ENCODE measurements around the gene VEGFD. TPM values are rescaled to one million over a fixed set of nuclear protein-coding genes. Genes with fewer than 3 reads are reported as not detected.
A peak's percentile ranks its signal among the peaks of the same experiment; 100 is the strongest.

VEGFD gene
- total RNA-seq, 1 experiment from 2014 or later: 0.36 TPM

DNA sequence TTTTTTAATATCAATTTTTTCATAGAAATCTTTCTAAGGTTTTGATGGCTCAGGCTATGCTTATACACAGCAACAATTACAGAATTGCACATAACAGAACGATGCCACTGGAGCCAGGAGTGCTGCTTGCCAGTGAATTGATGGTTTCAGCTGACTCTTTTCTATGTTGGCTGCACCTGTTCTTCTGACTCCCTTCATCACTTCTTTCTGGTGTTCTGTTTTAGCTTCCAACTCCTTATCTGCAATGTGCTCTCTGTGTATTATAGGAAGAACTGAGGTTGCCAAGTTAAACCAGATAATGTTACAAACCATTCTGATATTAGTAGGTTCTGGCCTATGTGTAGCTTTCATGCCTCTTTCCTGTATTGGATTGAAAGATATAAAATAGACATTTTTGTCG, 11.6 kb upstream of the VEGFD start:
- Mint-ChIP-seq H3K9me3 (ENCODE audit: unreplicated experiment) (no peaks in the 10 kb centered on the region), H3K27me3 (ENCODE audit: insufficient read depth, unreplicated experiment) (no peaks in the 10 kb centered on the region), H3K4me1 (ENCODE audit: low read depth, unreplicated experiment) (no peaks in the 10 kb centered on the region), H3K36me3 (ENCODE audit: insufficient read depth, unreplicated experiment) (no peaks in the 10 kb centered on the region), H3K4me3 (ENCODE audit: unreplicated experiment) (no peak overlapping the region), H3K27ac (ENCODE audit: unreplicated experiment) (no peak overlapping the region)
- H3K36me3 ChIP-seq (ENCODE audit: control insufficient read depth, insufficient read depth, low read length): no peaks in the 10 kb centered on the region
- intact Hi-C loops (cut with micrococcal nuclease; ENCODE audit: unreplicated experiment): no loop called here
- TF ChIP-seq, protein P1, sequence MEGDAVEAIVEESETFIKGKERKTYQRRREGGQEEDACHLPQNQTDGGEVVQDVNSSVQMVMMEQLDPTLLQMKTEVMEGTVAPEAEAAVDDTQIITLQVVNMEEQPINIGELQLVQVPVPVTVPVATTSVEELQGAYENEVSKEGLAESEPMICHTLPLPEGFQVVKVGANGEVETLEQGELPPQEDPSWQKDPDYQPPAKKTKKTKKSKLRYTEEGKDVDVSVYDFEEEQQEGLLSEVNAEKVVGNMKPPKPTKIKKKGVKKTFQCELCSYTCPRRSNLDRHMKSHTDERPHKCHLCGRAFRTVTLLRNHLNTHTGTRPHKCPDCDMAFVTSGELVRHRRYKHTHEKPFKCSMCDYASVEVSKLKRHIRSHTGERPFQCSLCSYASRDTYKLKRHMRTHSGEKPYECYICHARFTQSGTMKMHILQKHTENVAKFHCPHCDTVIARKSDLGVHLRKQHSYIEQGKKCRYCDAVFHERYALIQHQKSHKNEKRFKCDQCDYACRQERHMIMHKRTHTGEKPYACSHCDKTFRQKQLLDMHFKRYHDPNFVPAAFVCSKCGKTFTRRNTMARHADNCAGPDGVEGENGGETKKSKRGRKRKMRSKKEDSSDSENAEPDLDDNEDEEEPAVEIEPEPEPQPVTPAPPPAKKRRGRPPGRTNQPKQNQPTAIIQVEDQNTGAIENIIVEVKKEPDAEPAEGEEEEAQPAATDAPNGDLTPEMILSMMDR (IDR thresholded peaks at IDR 0.05; ENCODE audit: insufficient read depth in 1 of 2, low read depth in 1 of 2, low read length in 1 of 2, severe bottlenecking in 1 of 2, unreplicated experiment in 1 of 2): no peak
- POLR2A ChIA-PET: no interaction called here
- BruUV-seq (replicated peaks): no TSS peak
- no peaks in the 10 kb centered on the region for H3K9me3 ChIP-seq
- no peak for DNase-seq
- CTCF ChIA-PET: no interaction called here
- no peaks in the 10 kb centered on the region for H3K4me1 ChIP-seq
- H3K4me3 ChIP-seq (ENCODE audit: low read depth, low read length): no peak overlapping the region
- no peaks in the 10 kb centered on the region for H3K27me3 ChIP-seq (replicated peaks; ENCODE audit: control insufficient read depth, insufficient read depth, low read length)

DNA sequence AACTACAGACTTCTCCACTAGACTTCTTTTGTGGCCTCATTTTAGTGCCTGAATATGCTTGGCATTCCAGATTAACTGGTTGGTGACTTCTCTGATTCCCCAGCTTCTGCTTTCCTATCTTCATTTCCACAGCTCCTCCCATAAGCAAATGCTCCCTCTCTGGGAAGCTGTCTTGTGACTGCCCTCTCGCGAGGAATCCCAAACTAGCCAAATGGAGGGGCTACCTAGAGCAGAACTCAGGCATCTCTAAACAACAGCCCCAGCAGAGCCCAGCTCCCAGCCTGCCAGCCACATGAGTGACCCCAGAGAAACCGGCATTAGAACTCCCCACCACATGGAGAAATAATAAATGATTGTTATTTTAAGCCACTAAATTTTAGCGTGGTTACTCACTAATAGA, 7.6 kb upstream of the VEGFD start:
- H3K36me3 ChIP-seq (ENCODE audit: control insufficient read depth, insufficient read depth, low read length): no peaks in the 10 kb centered on the region
- intact Hi-C loops (cut with micrococcal nuclease; ENCODE audit: unreplicated experiment): no loop called here
- H3K27ac Mint-ChIP-seq (ENCODE audit: unreplicated experiment): no peak overlapping the region
- H3K4me1 Mint-ChIP-seq (ENCODE audit: low read depth, unreplicated experiment): no peaks in the 10 kb centered on the region
- no TSS peak for BruUV-seq (replicated peaks)
- CTCF ChIA-PET: no interaction called here
- TF ChIP-seq, protein P1 (IDR thresholded peaks at IDR 0.05; ENCODE audit: insufficient read depth in 1 of 2, low read depth in 1 of 2, low read length in 1 of 2, severe bottlenecking in 1 of 2, unreplicated experiment in 1 of 2): no peak
- POLR2A ChIA-PET: no interaction called here
- H3K4me3 ChIP-seq (ENCODE audit: low read depth, low read length): no peak overlapping the region
- no peaks in the 10 kb centered on the region for H3K36me3 Mint-ChIP-seq (ENCODE audit: insufficient read depth, unreplicated experiment)
- no peak for DNase-seq
- H3K27me3 ChIP-seq (replicated peaks; ENCODE audit: control insufficient read depth, insufficient read depth, low read length): no peaks in the 10 kb centered on the region
- no peak overlapping the region for H3K4me3 Mint-ChIP-seq (ENCODE audit: unreplicated experiment)
- H3K9me3 ChIP-seq: no peaks in the 10 kb centered on the region
- no peaks in the 10 kb centered on the region for H3K9me3 Mint-ChIP-seq (ENCODE audit: unreplicated experiment)
- no peaks in the 10 kb centered on the region for H3K4me1 ChIP-seq
- H3K27me3 Mint-ChIP-seq (ENCODE audit: insufficient read depth, unreplicated experiment): no peaks in the 10 kb centered on the region

DNA sequence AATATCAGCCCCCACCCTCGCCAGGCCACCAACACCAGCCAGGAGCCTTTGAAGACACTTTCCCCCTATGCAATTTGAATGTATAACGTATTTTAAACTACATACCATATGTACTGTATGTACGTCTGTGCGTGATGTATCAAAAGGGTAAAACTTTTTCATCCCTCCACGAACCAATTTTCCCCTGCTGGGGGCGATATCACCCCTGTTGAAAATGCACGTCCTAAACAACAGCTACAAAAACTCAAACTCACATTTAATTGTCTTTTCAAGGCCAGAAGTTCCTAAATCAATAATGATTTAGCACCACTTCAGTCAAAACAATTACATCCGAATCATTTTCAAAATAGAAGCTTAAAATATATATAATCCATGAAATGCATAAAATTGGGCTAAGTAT, 1.4 kb downstream of the VEGFD start:
- ChIA-PET POLR2A (no interaction called here), CTCF (interaction anchor here (0.5 kb wide), 1 partner anchor 168 kb away, joined by 3 read pairs; no protein-coding TSS in a partner anchor)
- Mint-ChIP-seq H3K36me3 (ENCODE audit: insufficient read depth, unreplicated experiment) (peaks cover 5% of the 10 kb centered on the region), H3K4me1 (ENCODE audit: low read depth, unreplicated experiment) (no peaks in the 10 kb centered on the region), H3K4me3 (ENCODE audit: unreplicated experiment) (no peak overlapping the region), H3K27ac (ENCODE audit: unreplicated experiment) (no peak overlapping the region), H3K9me3 (ENCODE audit: unreplicated experiment) (no peaks in the 10 kb centered on the region), H3K27me3 (ENCODE audit: insufficient read depth, unreplicated experiment) (no peaks in the 10 kb centered on the region)
- TF ChIP-seq, protein P1 (IDR thresholded peaks at IDR 0.05; ENCODE audit: insufficient read depth in 1 of 2, low read depth in 1 of 2, low read length in 1 of 2, severe bottlenecking in 1 of 2, unreplicated experiment in 1 of 2): peak in 1 of 2 experiments; percentile 27
- intact Hi-C loops (cut with micrococcal nuclease; ENCODE audit: unreplicated experiment): loop anchor here (10.0 kb wide), 1 partner anchor 82 kb away; no protein-coding TSS in a partner anchor
- Histone ChIP-seq H3K36me3 (ENCODE audit: control insufficient read depth, insufficient read depth, low read length) (no peaks in the 10 kb centered on the region), H3K4me3 (ENCODE audit: low read depth, low read length) (no peak overlapping the region), H3K27me3 (replicated peaks; ENCODE audit: control insufficient read depth, insufficient read depth, low read length) (no peaks in the 10 kb centered on the region), H3K4me1 (no peaks in the 10 kb centered on the region), H3K9me3 (no peaks in the 10 kb centered on the region)
- BruUV-seq (replicated peaks): no TSS peak
- DNase-seq: peak in 1 of 2 experiments; percentile 2

Data from Caco-2 (cell line).